Measurements from ENCODE around the gene PTPRN2. TPM values are rescaled to one million over a fixed set of nuclear protein-coding genes. Genes with fewer than 3 reads are reported as not detected.

Gene PTPRN2
- total RNA-seq, 1 donor from 2014 or later: 3.1 TPM

GRCh38 chr7:157689269-157690057, 898.2 kb downstream of the PTPRN2 start:
- DNase-seq: no peak

- no peak for DNase-seq
Observed at GRCh38 chr7:157688533-157689268, 898.9 kb downstream of the PTPRN2 start.

- DNase-seq: no peak
Observed at GRCh38 chr7:157687845-157688532, 899.6 kb downstream of the PTPRN2 start.

- DNase-seq: no peak
Observed at GRCh38 chr7:157687158-157687557, 900.5 kb downstream of the PTPRN2 start.

- DNase-seq: no peak
Observed at GRCh38 chr7:157686285-157686894, 901.2 kb downstream of the PTPRN2 start.

- no peak for DNase-seq
Observed at GRCh38 chr7:157685430-157686284, 902.0 kb downstream of the PTPRN2 start.

GRCh38 chr7:157684909-157685429, 902.7 kb downstream of the PTPRN2 start:
- DNase-seq: no peak

- no peak for DNase-seq
Observed at GRCh38 chr7:157684157-157684908, 903.3 kb downstream of the PTPRN2 start.

GRCh38 chr7:157683747-157684156, 903.9 kb downstream of the PTPRN2 start:
- no peak for DNase-seq

GRCh38 chr7:157682946-157683746, 904.5 kb downstream of the PTPRN2 start:
- DNase-seq: no peak

GRCh38 chr7:157682064-157682945, 905.3 kb downstream of the PTPRN2 start:
- DNase-seq: no peak

GRCh38 chr7:157679607-157680006, 908.0 kb downstream of the PTPRN2 start:
- DNase-seq: no peak

GRCh38 chr7:157678501-157678900, 909.1 kb downstream of the PTPRN2 start:
- no peak for DNase-seq

- DNase-seq: no peak
Observed at GRCh38 chr7:157676456-157677255, 911.0 kb downstream of the PTPRN2 start.

- DNase-seq: no peak
Observed at GRCh38 chr7:157676001-157676400, 911.6 kb downstream of the PTPRN2 start.

- DNase-seq: no peak
Observed at GRCh38 chr7:157675427-157675927, 912.1 kb downstream of the PTPRN2 start.

GRCh38 chr7:157674715-157675426, 912.8 kb downstream of the PTPRN2 start:
- no peak for DNase-seq
